ENCODE results near the gene ASB16. TPM values are rescaled to one million over a fixed set of nuclear protein-coding genes. Genes with fewer than 3 reads are reported as not detected.

The ASB16 gene, protein sequence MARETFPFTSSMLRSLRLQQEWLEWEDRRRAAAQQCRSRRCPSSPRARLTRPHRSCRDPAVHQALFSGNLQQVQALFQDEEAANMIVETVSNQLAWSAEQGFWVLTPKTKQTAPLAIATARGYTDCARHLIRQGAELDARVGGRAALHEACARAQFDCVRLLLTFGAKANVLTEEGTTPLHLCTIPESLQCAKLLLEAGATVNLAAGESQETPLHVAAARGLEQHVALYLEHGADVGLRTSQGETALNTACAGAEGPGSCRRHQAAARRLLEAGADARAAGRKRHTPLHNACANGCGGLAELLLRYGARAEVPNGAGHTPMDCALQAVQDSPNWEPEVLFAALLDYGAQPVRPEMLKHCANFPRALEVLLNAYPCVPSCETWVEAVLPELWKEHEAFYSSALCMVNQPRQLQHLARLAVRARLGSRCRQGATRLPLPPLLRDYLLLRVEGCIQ
- under 0.01 and 0.09 TPM in 2 replicates for total RNA-seq

DNA sequence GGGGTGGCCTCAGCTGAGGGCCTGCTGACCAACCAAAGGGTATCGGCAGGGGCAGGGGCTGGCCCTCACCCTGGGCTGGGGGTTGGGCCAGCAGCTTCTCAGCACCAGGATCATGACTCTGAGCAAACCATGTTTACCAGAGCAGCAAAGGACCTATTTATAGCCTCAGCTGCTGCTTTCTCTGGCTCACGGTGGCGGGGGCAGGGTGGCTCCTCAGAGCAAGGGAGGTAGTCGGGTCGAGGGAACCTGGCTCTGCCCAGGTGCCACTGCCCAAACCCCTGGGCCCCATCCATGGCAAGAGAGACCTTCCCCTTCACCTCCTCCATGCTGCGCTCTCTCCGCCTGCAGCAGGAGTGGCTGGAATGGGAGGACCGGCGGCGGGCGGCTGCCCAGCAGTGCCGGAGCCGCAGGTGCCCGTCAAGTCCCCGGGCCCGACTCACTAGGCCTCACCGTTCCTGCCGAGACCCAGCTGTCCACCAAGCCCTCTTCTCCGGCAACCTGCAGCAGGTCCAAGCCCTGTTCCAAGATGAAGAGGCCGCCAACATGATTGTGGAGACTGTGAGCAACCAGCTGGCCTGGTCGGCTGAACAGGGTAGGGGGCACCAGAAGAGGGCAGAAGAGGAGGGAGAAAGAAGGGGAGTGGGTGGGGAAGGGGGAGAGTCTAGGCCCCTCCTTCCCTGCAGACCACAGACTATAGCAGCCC lies at the start of gene ASB16:
TSS of gene ASB16 (plus strand) at position 206 of the 703 bp plus-strand sequence. CDS start at position 292, 86 bp downstream.

DNA sequence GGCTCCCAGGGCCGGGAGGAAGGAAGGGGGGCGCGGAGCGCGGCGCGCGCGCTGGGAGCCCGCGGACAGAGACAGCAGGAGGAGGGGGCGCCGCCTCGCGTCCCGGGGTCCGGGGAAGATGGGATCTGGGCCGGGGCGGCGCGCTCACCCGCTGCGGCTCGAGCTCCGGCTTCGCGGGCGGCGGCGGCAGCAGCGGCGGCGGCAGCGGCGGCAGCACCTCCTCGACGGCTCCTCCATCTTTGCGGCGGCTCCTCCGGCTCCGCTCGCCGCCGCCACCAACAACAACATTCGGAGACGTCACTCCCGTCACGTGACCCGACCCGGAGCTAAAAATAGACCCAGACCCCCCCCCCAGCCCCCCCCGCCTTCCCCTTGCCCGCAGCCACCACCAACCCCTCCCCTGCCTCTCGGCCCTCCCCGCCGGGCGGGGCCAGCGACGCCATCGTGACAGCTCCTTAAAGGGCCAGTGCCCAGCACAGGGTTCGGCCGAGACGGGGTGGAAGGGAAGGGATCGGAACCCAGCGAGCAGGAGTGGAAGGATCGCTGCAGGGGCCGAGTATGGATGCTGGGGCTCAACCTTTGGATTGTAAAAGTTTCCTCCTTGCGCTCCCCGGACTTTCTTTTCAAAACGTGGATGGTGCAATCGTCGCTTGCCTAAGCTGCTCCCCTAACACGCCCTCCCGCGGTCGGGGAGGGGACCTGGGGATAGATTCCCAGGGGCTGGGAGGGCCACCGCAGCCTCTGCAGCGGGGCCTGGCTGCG lies 47.0 kb upstream of the ASB16 start, which contains the start of gene HDAC5:
TSS of gene HDAC5 (minus strand) at position 286 of the 762 bp plus-strand sequence. CDS start 6,126 bp downstream, outside the sequence.

DNA sequence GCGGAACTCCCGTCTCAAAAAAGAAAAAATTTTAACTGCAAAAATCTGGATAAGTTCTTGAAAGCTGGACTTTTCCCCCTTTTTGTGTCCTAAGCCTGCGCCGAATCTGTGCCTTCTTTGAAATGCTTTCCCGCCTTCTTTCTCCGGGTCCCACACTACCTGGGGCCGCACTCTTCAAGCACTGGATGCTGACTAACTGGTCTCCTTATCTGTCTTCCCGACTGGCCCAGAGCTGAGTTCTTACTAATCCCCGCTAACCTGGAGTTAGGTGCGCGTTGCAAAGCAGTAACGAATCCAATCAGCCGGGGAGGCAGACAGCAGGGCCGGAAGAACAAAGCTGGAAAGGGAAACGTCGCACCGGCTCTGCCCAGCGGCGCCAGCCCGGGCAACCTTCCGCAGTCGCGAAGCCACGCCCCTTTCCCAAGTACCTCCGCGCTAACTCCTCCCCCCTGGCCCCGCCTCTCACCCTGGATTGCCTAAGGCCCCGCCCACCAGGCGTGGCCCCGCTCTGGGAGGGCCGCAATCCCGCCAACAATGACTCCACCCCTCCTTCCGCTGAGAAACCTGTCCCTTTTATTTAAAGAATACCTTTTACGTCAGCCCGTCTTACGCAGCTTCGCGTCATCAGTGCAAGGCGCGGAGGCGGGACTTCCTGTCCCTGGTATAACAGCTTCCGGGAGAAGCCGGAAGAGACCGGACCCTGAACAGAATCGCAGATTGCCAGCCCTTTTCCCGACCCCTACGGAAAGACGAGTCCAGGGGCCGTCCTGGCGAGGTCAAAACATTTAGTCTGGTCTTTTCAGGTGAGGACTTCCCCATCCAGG lies 16.0 kb downstream of the ASB16 start, which contains the start of gene TMUB2:
TSS of gene TMUB2 (plus strand) at position 666 of the 824 bp plus-strand sequence. CDS start 737 bp downstream, outside the sequence.

GRCh38 chr17:44199553-44200477 lies 29.3 kb downstream of the ASB16 start, which contains the start of gene ATXN7L3:
Gene ATXN7L3 (minus strand): TSS chr17:44199884. CDS start chr17:44198070, 1,814 bp downstream.

GRCh38 chr17:44219616-44220212 lies 49.2 kb downstream of the ASB16 start, which contains the start of gene UBTF:
Gene UBTF (minus strand): TSS chr17:44219675. CDS start chr17:44218229, 1,446 bp downstream.

Other genes with a start within 250 kb of the ASB16 start
- not detected in 2 replicates for gene PPY, start 228.2 kb upstream of the ASB16 start, total RNA-seq
- gene PYY, start 216.8 kb upstream of the ASB16 start, total RNA-seq, result not detected in 2 replicates
- gene NAGS, start 166.1 kb upstream of the ASB16 start, total RNA-seq, result 0.55 and 0.71 TPM in 2 replicates
- 93.0 and 101 TPM in 2 replicates for gene TMEM101, start 155.7 kb upstream of the ASB16 start, total RNA-seq
- gene LSM12, start 104.0 kb upstream of the ASB16 start, total RNA-seq, result 23.4 and 26.3 TPM in 2 replicates
- 15.4 and 18.9 TPM in 2 replicates for gene G6PC3, start 100.0 kb upstream of the ASB16 start, total RNA-seq
- 43.7 and 55.7 TPM in 2 replicates for gene HDAC5, start 47.1 kb upstream of the ASB16 start, total RNA-seq
- gene HROB, start 28.8 kb upstream of the ASB16 start, total RNA-seq, result 0.74 and 1.3 TPM in 2 replicates
- gene TMUB2, start 16.3 kb downstream of the ASB16 start, total RNA-seq, result 24.7 and 32.9 TPM in 2 replicates
- gene ATXN7L3, start 29.2 kb downstream of the ASB16 start, total RNA-seq, result 25.9 and 31.5 TPM in 2 replicates
- 42.1 and 56.9 TPM in 2 replicates for gene UBTF, start 49.0 kb downstream of the ASB16 start, total RNA-seq
- gene SLC4A1, start 97.4 kb downstream of the ASB16 start, total RNA-seq, result not detected in 2 replicates
- 0.18 and 0.43 TPM in 2 replicates for gene RUNDC3A, start 137.9 kb downstream of the ASB16 start, total RNA-seq
- gene SLC25A39, start 154.1 kb downstream of the ASB16 start, total RNA-seq, result 44.5 and 56.5 TPM in 2 replicates
- 192 and 319 TPM in 2 replicates for gene GRN, start 174.6 kb downstream of the ASB16 start, total RNA-seq
- 2.3 and 4.2 TPM in 2 replicates for gene FAM171A2, start 193.1 kb downstream of the ASB16 start, total RNA-seq
- gene ITGA2B, start 218.9 kb downstream of the ASB16 start, total RNA-seq, result 0.28 TPM in 2 replicates